SU-DHL-6 (cell line): ENCODE measurements around the gene BAX.

ENCODE experiments used
- H2AFZ ChIP-seq: fragments of 200-600 bp; sonication (generic); 2 replicates; pipeline ENCODE4 v1.6.1; 2014; ENCODE audit warnings: low read depth, mild to moderate bottlenecking, moderate library complexity, mixed read lengths, antibody characterized with exemption, low read length; ENCODE audit not compliant: severe bottlenecking
- H3F3A ChIP-seq: fragments of 200-600 bp; shearing (Covaris generic); 2 replicates; pipeline ENCODE4 v1.6.0; 2016; ENCODE audit warnings: antibody characterized with exemption, mild to moderate bottlenecking; ENCODE audit not compliant: insufficient read depth
- H3K27ac ChIP-seq: fragments of 200-600 bp; sonication (generic); 2 replicates; pipeline ENCODE4 v1.5.1; 2016; ENCODE audit warnings: low read depth, mild to moderate bottlenecking, low read length, moderate library complexity, mixed read lengths
- H3K27me3 ChIP-seq: fragments of 200-600 bp; sonication (generic), shearing (Covaris generic); 2 replicates; pipeline ENCODE4 v1.6.0; 2014; ENCODE audit warnings: mild to moderate bottlenecking, low read length
- H3K36me3 ChIP-seq: fragments of 200-600 bp; sonication (generic); 2 replicates; pipeline ENCODE4 v1.6.1; 2014; ENCODE audit warnings: mild to moderate bottlenecking, low read length, mixed read lengths
- H3K4me2 ChIP-seq: fragments of 300-600, 200-600 bp; shearing (Covaris generic), sonication (generic); 2 replicates; pipeline ENCODE4 v1.6.0; 2014; ENCODE audit warnings: low read length, low read depth, mild to moderate bottlenecking; ENCODE audit not compliant: poor library complexity, severe bottlenecking
- H3K4me3 ChIP-seq: fragments of 200-600 bp; sonication (generic); 2 replicates; pipeline ENCODE4 v1.5.1; 2014; ENCODE audit warnings: antibody characterized with exemption, low read length, mild to moderate bottlenecking, mixed read lengths; ENCODE audit not compliant: insufficient read depth, poor library complexity, severe bottlenecking
- H3K79me2 ChIP-seq: fragments of 200-600 bp; sonication (generic); 2 replicates; pipeline ENCODE4 v1.6.1; 2014; ENCODE audit warnings: mild to moderate bottlenecking, low read length, moderate library complexity; ENCODE audit not compliant: insufficient read depth
- H3K9ac ChIP-seq: fragments of 200-600 bp; sonication (generic); 2 replicates; pipeline ENCODE4 v1.7.0; 2014; ENCODE audit warnings: mild to moderate bottlenecking, low read length
- H3K9me2 ChIP-seq: fragments of 200-600 bp; sonication (generic); replicated peaks from 2 replicates; pipeline ENCODE4 v1.6.1; 2014; ENCODE audit warnings: low read length; ENCODE audit not compliant: insufficient read depth
- H3K9me3 ChIP-seq: fragments of 200-600 bp; sonication (generic); 2 replicates; pipeline ENCODE4 v1.6.1; 2014; ENCODE audit warnings: low read length, mixed read lengths; ENCODE audit not compliant: insufficient read depth
- H4K20me1 ChIP-seq: fragments of 200-600 bp; sonication (generic); 2 replicates; pipeline ENCODE4 v1.6.1; 2014; ENCODE audit warnings: low read depth, mild to moderate bottlenecking, antibody characterized with exemption, low read length, moderate library complexity, mixed read lengths
- CTCF ChIP-seq: fragments of 200-600 bp; sonication (generic); IDR thresholded peaks from one replicate; pipeline ENCODE4 v1.5.1; 2017; ENCODE audit warnings: antibody characterized with exemption, mild to moderate bottlenecking, low read length, moderate library complexity; ENCODE audit not compliant: insufficient read depth, poor library complexity, severe bottlenecking
- EZH2phosphoT487 ChIP-seq: fragments of 200-600 bp; sonication (generic), shearing (Covaris generic); conservative IDR thresholded peaks from 2 replicates; pipeline ENCODE4 v1.6.1; 2018; ENCODE audit warnings: mild to moderate bottlenecking, antibody characterized with exemption, low read length, moderate library complexity, mixed read lengths

Gene BAX

DNA sequence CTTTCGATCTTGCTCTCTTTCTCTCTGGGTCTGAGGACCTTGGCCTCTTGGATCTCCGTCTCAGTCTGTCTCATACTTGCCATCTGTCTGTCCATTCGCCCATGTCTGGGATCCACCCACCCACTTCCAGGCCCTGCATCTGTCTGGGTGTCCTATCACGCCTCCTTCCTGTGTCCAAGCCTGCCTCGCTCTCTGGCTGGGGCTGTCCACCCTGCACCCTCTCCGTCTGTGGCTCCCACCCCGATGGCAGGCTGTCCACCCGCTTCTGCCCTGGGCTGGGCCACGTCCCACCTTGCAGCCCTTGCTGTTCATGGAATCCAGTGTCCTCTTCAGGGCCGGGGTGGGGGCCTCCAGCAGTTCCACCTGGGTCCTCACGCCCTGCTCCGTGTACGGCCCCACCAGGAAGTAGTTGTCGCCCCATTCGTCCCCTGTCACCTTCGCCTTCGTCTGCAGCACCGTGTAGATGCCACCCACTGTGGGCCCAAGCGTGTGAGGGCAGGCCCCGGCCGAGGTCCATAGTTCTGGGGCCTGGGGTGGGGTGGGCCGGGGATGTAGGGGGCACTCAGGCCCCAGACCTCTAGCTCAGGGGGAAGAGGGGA is 36.4 kb downstream of the BAX start:
- H3K9ac ChIP-seq, result no peak overlapping the region
- no peak overlapping the region for H3K27ac ChIP-seq
- H3K4me2 ChIP-seq, result no peak overlapping the region
- peaks cover 36% of the 10 kb centered on the region for H3K79me2 ChIP-seq
- H3K36me3 ChIP-seq, result no peaks in the 10 kb centered on the region
- no peaks in the 10 kb centered on the region for H3F3A ChIP-seq
- no peak overlapping the region for H3K4me3 ChIP-seq
- H3K9me2 ChIP-seq, result no peaks in the 10 kb centered on the region
- no peaks in the 10 kb centered on the region for H3K9me3 ChIP-seq
- no peaks in the 10 kb centered on the region for H4K20me1 ChIP-seq
- no peak for TF ChIP-seq EZH2phosphoT487
- no peak for TF ChIP-seq CTCF
- no peak overlapping the region for H2AFZ ChIP-seq
- no peaks in the 10 kb centered on the region for H3K27me3 ChIP-seq

DNA sequence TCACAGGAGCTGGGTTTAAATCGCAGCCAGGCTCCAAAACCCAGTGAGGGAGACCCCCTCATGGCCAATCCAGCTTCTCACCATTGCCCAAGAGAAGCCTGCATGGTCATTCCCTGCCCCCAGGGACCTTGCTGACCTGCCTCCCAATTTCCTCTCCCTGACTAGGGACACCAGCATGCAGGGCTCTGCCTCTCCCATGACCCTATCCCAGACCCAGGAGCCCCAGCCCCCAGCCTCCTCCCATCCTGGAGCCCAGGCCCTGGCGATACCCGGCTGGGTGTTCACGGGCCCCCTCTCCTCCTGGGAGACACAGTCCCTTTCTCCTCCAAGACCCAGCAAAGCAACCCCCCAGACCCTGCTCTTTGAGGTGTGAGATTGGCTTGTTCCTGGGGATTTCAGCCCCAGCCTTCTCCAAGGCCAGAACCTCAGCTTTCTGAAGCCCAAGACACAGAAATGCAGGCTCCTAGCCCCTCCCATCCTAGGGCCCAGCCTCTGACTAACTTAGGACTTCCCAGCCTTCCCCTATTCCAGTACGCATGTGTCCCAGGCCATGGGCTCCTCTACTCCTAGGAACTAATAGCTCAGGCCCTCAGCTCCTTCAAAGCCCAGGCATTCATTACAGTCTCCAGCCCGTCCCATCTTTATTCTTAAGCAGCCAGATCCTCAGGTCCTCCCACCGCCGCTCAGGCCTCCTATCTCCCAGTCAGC is 37.4 kb downstream of the BAX start:
- peak overlapping the region; percentile 92 for H3K9ac ChIP-seq
- H3K9me2 ChIP-seq, result no peaks in the 10 kb centered on the region
- TF ChIP-seq EZH2phosphoT487 (no peak), CTCF (no peak)
- no peaks in the 10 kb centered on the region for H4K20me1 ChIP-seq
- no peaks in the 10 kb centered on the region for H3K36me3 ChIP-seq
- H3K79me2 ChIP-seq, result peaks cover 43% of the 10 kb centered on the region
- no peaks in the 10 kb centered on the region for H3K27me3 ChIP-seq
- 0 out of 2 replicates have a peak overlapping the region, but pooled peaks have one; percentile 38 for H3K27ac ChIP-seq
- H2AFZ ChIP-seq, result peak overlapping the region; percentile 56
- peak overlapping the region; percentile 91 for H3K4me2 ChIP-seq
- H3K4me3 ChIP-seq, result peak overlapping the region; percentile 97
- no peaks in the 10 kb centered on the region for H3F3A ChIP-seq
- no peaks in the 10 kb centered on the region for H3K9me3 ChIP-seq

- Histone ChIP-seq H3K27me3 (no peaks in the 10 kb centered on the region), H3K36me3 (no peaks in the 10 kb centered on the region), H3K4me2 (peak overlapping the region; percentile 91), H3K9ac (peak overlapping the region; percentile 92), H3F3A (no peaks in the 10 kb centered on the region), H4K20me1 (no peaks in the 10 kb centered on the region), H3K4me3 (peak overlapping the region; percentile 97), H3K9me3 (no peaks in the 10 kb centered on the region), H3K79me2 (peaks cover 49% of the 10 kb centered on the region), H3K27ac (peak overlapping the region; percentile 38), H2AFZ (peak overlapping the region; percentile 56), H3K9me2 (no peaks in the 10 kb centered on the region)
- TF ChIP-seq EZH2phosphoT487 (no peak), CTCF (no peak)
Measured at GRCh38 chr19:48992581-48993174, 38.0 kb downstream of the BAX start.
